MM.1S (cell line): ENCODE results near the gene KCNQ1.

Source experiments
- CTCF ChIP-seq: fragments of 300-600 bp; sonication (generic); IDR thresholded peaks from 2 replicates; pipeline ENCODE4 v1.5.1; 2016; ENCODE audit warnings: antibody characterized with exemption, low read length, mixed read lengths
- EZH2 ChIP-seq: fragments of 300-600 bp; sonication (generic); optimal IDR thresholded peaks from 2 replicates; pipeline ENCODE3; 2017; ENCODE audit warnings: low read depth, mild to moderate bottlenecking, antibody characterized with exemption, low read length, mixed read lengths

GRCh38 chr11:2788168-2789071 is 343.6 kb downstream of the KCNQ1 start:
- TF ChIP-seq CTCF (no peak), EZH2 (no peak)
